Measurements from ENCODE around the gene EAF1.

DNA sequence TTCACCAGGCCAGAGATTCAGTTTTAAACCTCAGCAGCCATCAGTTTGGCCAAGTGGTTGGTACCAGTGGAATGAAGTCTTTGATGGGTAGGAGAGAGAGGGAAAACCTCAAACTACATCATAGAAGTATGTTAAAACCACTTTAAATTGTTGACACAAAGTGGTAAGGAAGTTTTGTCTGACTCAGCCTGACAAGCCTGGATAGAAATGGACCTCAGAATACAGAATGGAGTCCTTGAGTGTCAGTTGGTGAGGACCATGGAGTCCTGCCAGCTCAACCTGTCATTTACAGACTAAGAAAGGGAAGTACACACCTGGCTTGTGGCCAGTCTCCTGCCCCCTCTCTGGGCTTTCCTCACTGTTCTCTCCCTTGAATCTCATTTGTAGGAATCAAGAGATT lies 12.1 kb downstream of the EAF1 start:
- TF ChIP-seq EZH2 (IDR thresholded peaks at IDR 0.05; ENCODE audit: insufficient read depth, poor library complexity, severe bottlenecking): no peak
- no peak for TF ChIP-seq EZH2phosphoT487 (IDR thresholded peaks at IDR 0.05; ENCODE audit: insufficient read depth, low read depth)

Data from GM23248 (cell line).